Measurements from ENCODE around the gene KCNV2.
"Not testable (repeated sequence)": the region's sequence is repeated elsewhere in the genome, so short reads cannot be mapped to it uniquely, and the experiment has no call there.

KCNV2 gene

DNA sequence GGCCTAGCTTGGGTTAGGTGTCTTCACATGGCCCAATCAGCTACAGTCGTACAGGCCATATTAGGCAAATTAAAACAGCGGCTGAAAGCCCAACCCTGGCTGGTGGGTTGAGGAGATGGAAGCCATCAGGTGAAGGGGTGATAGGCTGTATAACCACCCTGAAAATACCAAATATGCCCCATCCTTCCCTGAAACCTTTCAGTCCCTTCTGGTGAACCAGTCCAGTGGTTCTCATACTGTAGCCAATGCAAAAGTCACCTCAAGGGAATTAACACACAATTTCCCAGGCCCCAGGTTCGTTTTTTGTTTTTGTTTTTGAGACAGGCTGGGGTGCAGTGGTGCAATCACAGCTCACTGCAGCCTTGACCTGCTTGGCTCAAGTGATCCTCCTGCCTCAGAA, 19.8 kb upstream of the KCNV2 start:
- TF ChIP-seq CTCF (IDR thresholded peaks at IDR 0.05; ENCODE audit: control insufficient read depth, extremely low read depth, insufficient read depth) = no peak
- DNase-seq (ENCODE audit: low read depth) = no peak
- H3K4me3 ChIP-seq (ENCODE audit: low read depth, low read length) = no peak overlapping the region

- H3K4me3 ChIP-seq (ENCODE audit: low read depth, low read length) = no peak overlapping the region
- no peak for DNase-seq (ENCODE audit: low read depth)
- TF ChIP-seq CTCF (IDR thresholded peaks at IDR 0.05; ENCODE audit: control insufficient read depth, extremely low read depth, insufficient read depth) = no peak
Measured at GRCh38 chr9:2700398-2700797, 16.9 kb upstream of the KCNV2 start.

- no peak for TF ChIP-seq CTCF (IDR thresholded peaks at IDR 0.05; ENCODE audit: control insufficient read depth, extremely low read depth, insufficient read depth)
- no peak for DNase-seq (ENCODE audit: low read depth)
- no peak overlapping the region for H3K4me3 ChIP-seq (ENCODE audit: low read depth, low read length)
Measured at GRCh38 chr9:2700909-2701550, 16.3 kb upstream of the KCNV2 start.

GRCh38 chr9:2704504-2704903, 12.8 kb upstream of the KCNV2 start:
- no peak for TF ChIP-seq CTCF (IDR thresholded peaks at IDR 0.05; ENCODE audit: control insufficient read depth, extremely low read depth, insufficient read depth)
- no peak overlapping the region for H3K4me3 ChIP-seq (ENCODE audit: low read depth, low read length)
- DNase-seq (ENCODE audit: low read depth) = no peak

DNA sequence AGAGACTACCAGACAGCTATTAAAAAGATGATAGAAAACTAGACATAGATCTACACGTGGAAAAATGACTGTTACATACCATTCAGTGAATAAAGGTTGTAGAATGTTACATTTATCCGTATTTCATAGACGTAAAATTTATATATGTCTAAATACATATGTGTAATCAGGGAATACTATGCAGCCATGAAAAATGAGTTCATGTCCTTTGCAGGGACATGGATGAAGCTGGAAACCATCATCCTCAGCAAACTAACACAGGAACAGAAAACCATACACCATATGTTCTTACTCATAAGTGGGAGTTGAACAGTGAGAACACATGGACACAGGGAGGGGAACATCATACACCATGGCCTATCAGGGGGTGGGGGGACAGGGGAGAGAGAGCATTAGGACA, 10.1 kb upstream of the KCNV2 start:
- H3K4me3 ChIP-seq (ENCODE audit: low read depth, low read length); DNase-seq (ENCODE audit: low read depth): not testable (repeated sequence)

- no peak overlapping the region for H3K4me3 ChIP-seq (ENCODE audit: low read depth, low read length)
- TF ChIP-seq CTCF (IDR thresholded peaks at IDR 0.05; ENCODE audit: control insufficient read depth, extremely low read depth, insufficient read depth) = no peak
- DNase-seq (ENCODE audit: low read depth) = no peak
Measured at GRCh38 chr9:2709645-2710101, 7.6 kb upstream of the KCNV2 start.

DNA sequence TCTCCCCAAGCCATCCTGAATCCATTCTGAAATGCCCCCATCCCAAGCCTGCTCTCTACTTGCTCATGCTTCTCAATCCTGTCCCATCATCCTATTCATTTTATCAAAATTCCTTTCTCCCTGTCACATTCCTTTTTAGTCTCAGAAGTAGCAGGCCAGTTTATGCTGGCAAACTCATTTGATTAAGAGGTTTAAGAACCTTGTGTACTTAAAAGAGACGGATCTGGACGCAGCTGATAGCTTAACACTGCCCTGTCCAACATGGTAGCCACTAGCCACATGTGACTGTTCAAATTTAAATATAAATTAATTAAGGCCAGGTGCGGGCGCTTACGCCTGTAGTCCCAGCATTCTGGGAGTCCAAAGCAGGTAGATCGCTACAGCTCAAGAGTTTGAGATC, 5.6 kb upstream of the KCNV2 start:
- DNase-seq (ENCODE audit: low read depth) = no peak
- no peak for TF ChIP-seq CTCF (IDR thresholded peaks at IDR 0.05; ENCODE audit: control insufficient read depth, extremely low read depth, insufficient read depth)

More for the DNA sequence above, 5.6 kb upstream of the KCNV2 start:
- no peak overlapping the region for H3K4me3 ChIP-seq (ENCODE audit: low read depth, low read length)
